ENCODE results near the gene JMJD1C.

DNA sequence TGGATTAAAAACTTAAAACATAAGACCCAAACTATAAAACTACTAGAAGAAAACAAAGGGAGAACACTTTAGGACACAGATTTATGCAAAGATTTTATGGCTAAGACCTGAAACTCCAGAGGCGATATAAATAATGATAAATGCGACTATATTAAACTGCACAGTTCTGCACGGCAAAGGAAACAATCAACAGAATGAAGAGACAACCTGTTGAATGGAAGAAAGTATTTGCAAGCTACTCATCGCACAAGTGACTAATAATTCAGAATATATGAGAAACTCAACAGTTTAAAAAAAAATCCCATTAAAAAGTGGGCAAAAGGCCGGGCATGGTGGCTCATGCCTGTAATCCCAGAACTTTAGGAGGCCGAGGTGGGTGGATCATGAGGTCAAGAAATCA is 73.6 kb downstream of the JMJD1C start:
- TF ChIP-seq EZH2phosphoT487 (IDR thresholded peaks at IDR 0.05) (no peak), EZH2 (IDR thresholded peaks at IDR 0.05) (no peak)
- TF ChIP-seq, protein P1, sequence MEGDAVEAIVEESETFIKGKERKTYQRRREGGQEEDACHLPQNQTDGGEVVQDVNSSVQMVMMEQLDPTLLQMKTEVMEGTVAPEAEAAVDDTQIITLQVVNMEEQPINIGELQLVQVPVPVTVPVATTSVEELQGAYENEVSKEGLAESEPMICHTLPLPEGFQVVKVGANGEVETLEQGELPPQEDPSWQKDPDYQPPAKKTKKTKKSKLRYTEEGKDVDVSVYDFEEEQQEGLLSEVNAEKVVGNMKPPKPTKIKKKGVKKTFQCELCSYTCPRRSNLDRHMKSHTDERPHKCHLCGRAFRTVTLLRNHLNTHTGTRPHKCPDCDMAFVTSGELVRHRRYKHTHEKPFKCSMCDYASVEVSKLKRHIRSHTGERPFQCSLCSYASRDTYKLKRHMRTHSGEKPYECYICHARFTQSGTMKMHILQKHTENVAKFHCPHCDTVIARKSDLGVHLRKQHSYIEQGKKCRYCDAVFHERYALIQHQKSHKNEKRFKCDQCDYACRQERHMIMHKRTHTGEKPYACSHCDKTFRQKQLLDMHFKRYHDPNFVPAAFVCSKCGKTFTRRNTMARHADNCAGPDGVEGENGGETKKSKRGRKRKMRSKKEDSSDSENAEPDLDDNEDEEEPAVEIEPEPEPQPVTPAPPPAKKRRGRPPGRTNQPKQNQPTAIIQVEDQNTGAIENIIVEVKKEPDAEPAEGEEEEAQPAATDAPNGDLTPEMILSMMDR (IDR thresholded peaks at IDR 0.05), result no peak
